H9 (cell line): ENCODE measurements around the gene PRKCZ. TPM values are rescaled to one million over a fixed set of nuclear protein-coding genes. Genes with fewer than 3 reads are reported as not detected.

Experiments used
- DNase-seq: peaks from one replicate; pipeline ENCODE4 v3.0.0-alpha.2; 2017
- H2AFZ ChIP-seq: one replicate; pipeline ENCODE4 v1.6.1; 2013; ENCODE audit warnings: mild to moderate bottlenecking, low read length, control low read depth, moderate library complexity
- H2AK5ac ChIP-seq: 2 replicates; pipeline ENCODE4 v1.6.1; 2013; ENCODE audit warnings: low read length, control low read depth, mixed read lengths; ENCODE audit not compliant: insufficient read length
- H2BK120ac ChIP-seq: one replicate; pipeline ENCODE4 v1.6.1; 2013; ENCODE audit warnings: low read depth, mild to moderate bottlenecking, low read length, control low read depth, inconsistent platforms; ENCODE audit not compliant: poor library complexity, severe bottlenecking
- H2BK12ac ChIP-seq: 2 replicates; pipeline ENCODE4 v1.6.1; 2013; ENCODE audit warnings: low read length, control low read depth, mixed read lengths, low read depth; ENCODE audit not compliant: insufficient read length
- H2BK15ac ChIP-seq: 2 replicates; pipeline ENCODE4 v1.6.1; 2013; ENCODE audit warnings: low read depth, low read length, control low read depth
- H2BK20ac ChIP-seq: one replicate; pipeline ENCODE4 v1.6.1; 2013; ENCODE audit warnings: low read depth, mild to moderate bottlenecking, low read length, control low read depth, inconsistent platforms; ENCODE audit not compliant: poor library complexity, severe bottlenecking
- H2BK5ac ChIP-seq: 2 replicates; pipeline ENCODE4 v1.6.1; 2013; ENCODE audit warnings: low read length, control low read depth, mixed read lengths; ENCODE audit not compliant: insufficient read length
- H3K14ac ChIP-seq: 2 replicates; pipeline ENCODE4 v1.6.1; 2013; ENCODE audit warnings: low read length, control low read depth; ENCODE audit not compliant: insufficient read depth
- H3K18ac ChIP-seq: 2 replicates; pipeline ENCODE4 v1.6.1; 2013; ENCODE audit warnings: low read depth, mild to moderate bottlenecking, mixed read lengths, low read length, control low read depth; ENCODE audit not compliant: insufficient read length
- H3K23ac ChIP-seq: 2 replicates; pipeline ENCODE4 v1.6.1; 2013; ENCODE audit warnings: low read length, control low read depth, mixed read lengths, low read depth; ENCODE audit not compliant: insufficient read length
- H3K23me2 ChIP-seq: 2 replicates; pipeline ENCODE4 v1.6.1; 2013; ENCODE audit warnings: low read depth, mild to moderate bottlenecking, mixed read lengths, low read length, control low read depth; ENCODE audit not compliant: insufficient read length, poor library complexity, severe bottlenecking
- H3K27ac ChIP-seq: 2 replicates; pipeline ENCODE4 v1.5.1; 2013; ENCODE audit warnings: low read length, control low read depth, mixed read lengths, low read depth; ENCODE audit not compliant: insufficient read length
- H3K27me3 ChIP-seq: 2 replicates; pipeline ENCODE4 v1.6.1; 2013; ENCODE audit warnings: low read length, control low read depth, inconsistent platforms; ENCODE audit not compliant: insufficient read depth
- H3K4ac ChIP-seq: 2 replicates; pipeline ENCODE4 v1.6.1; 2013; ENCODE audit warnings: low read depth, mild to moderate bottlenecking, control low read depth, inconsistent platforms, low read length, moderate library complexity
- H3K4me1 ChIP-seq: 2 replicates; pipeline ENCODE4 v1.6.1; 2013; ENCODE audit warnings: low read length, control low read depth, inconsistent platforms; ENCODE audit not compliant: insufficient read depth
- H3K4me2 ChIP-seq: 2 replicates; pipeline ENCODE4 v1.6.1; 2013; ENCODE audit warnings: low read length, control low read depth, mixed read lengths; ENCODE audit not compliant: insufficient read length, insufficient read depth
- H3K56ac ChIP-seq: 2 replicates; pipeline ENCODE4 v1.6.1; 2013; ENCODE audit warnings: low read depth, mild to moderate bottlenecking, mixed read lengths, low read length, control low read depth; ENCODE audit not compliant: insufficient read length
- H3K79me1 ChIP-seq: 2 replicates; pipeline ENCODE4 v1.6.1; 2013; ENCODE audit warnings: low read depth, mild to moderate bottlenecking, moderate library complexity, low read length, control low read depth, inconsistent platforms; ENCODE audit not compliant: insufficient read depth, poor library complexity, severe bottlenecking
- H3K79me2 ChIP-seq: 2 replicates; pipeline ENCODE4 v1.6.1; 2013; ENCODE audit warnings: low read length, control low read depth, inconsistent platforms; ENCODE audit not compliant: insufficient read depth
- H3K9ac ChIP-seq: 2 replicates; pipeline ENCODE4 v1.6.1; 2013; ENCODE audit warnings: low read length, control low read depth, mixed read lengths; ENCODE audit not compliant: insufficient read length; ENCODE audit errors: extremely low read depth
- H3K9me3 ChIP-seq: one replicate; pipeline ENCODE4 v1.6.1; 2013; ENCODE audit warnings: low read depth, low read length, inconsistent platforms; ENCODE audit not compliant: control insufficient read depth
- H3T11ph ChIP-seq: one replicate; pipeline ENCODE4 v1.6.1; 2013; ENCODE audit warnings: mild to moderate bottlenecking, low read length, control low read depth, inconsistent platforms
- H4K20me1 ChIP-seq: one replicate; pipeline ENCODE4 v1.6.1; 2013; ENCODE audit not compliant: control insufficient read depth, insufficient read length, insufficient read depth
- H4K5ac ChIP-seq: 2 replicates; pipeline ENCODE4 v1.6.1; 2013; ENCODE audit warnings: low read depth, mild to moderate bottlenecking, mixed read lengths, low read length, control low read depth; ENCODE audit not compliant: insufficient read length
- H4K8ac ChIP-seq: replicated peaks from 2 replicates; pipeline ENCODE4 v1.6.1; 2013; ENCODE audit warnings: low read length, control low read depth, mixed read lengths, low read depth; ENCODE audit not compliant: insufficient read length
- H4K91ac ChIP-seq: 2 replicates; pipeline ENCODE4 v1.6.1; 2013; ENCODE audit warnings: low read depth, mild to moderate bottlenecking, moderate library complexity, mixed read lengths, low read length, control low read depth; ENCODE audit not compliant: insufficient read length
- H3K27ac Mint-ChIP-seq, 3 experiments: 2 replicates in 2 of 3; 3 replicates in 1 of 3; pipeline ENCODE4 v1.8.0; 2020 to 2021; ENCODE audit warnings: mixed read lengths in 3 of 3, mild to moderate bottlenecking in 1 of 3, moderate library complexity in 1 of 3
- H3K27me3 Mint-ChIP-seq: 2 replicates; pipeline ENCODE4 v1.8.0; 2021; ENCODE audit warnings: low read depth, mild to moderate bottlenecking, moderate library complexity, mixed read lengths
- H3K36me3 Mint-ChIP-seq, 3 experiments: 2 replicates in 2 of 3; 3 replicates in 1 of 3; pipeline ENCODE4 v1.8.0; 2020 to 2021; ENCODE audit warnings: low read depth in 3 of 3, mixed read lengths in 3 of 3; ENCODE audit not compliant: insufficient read depth in 1 of 3
- H3K4me1 Mint-ChIP-seq, 2 experiments: 2 replicates each; pipeline ENCODE4 v1.8.0; 2020; ENCODE audit warnings: mixed read lengths in 2 of 2
- H3K4me3 Mint-ChIP-seq, 2 experiments: 2 replicates in 1 of 2; 3 replicates in 1 of 2; pipeline ENCODE4 v1.8.0; 2020 to 2021; ENCODE audit warnings: mild to moderate bottlenecking in 2 of 2, mixed read lengths in 2 of 2, moderate library complexity in 1 of 2
- H3K9me3 Mint-ChIP-seq, 2 experiments: 2 replicates in 1 of 2; 3 replicates in 1 of 2; pipeline ENCODE4 v1.8.0; 2020; ENCODE audit warnings: mild to moderate bottlenecking in 2 of 2, mixed read lengths in 2 of 2, moderate library complexity in 1 of 2
- WGBS: extraction: QIAGEN DNeasy Blood & Tissue Kit; methylation state at CpG from one replicate; pipeline ENCODE4 v1.1.7; 2013; ENCODE audit warnings: missing lambda C conversion rate, low lambda C conversion rate, mixed read lengths; ENCODE audit not compliant: insufficient read length; ENCODE audit errors: extremely low coverage; 5-methylcytosine and 5-hydroxymethylcytosine counted together
- total RNA-seq: library from RNA; stranded (reverse); gene quantifications from 2 replicates; pipeline ENCODE4 v1.2.1, GENCODE V29; 2021
- TF ChIP-seq, protein P1 (sequence below): fragments of 200-600 bp; sonication (generic); conservative IDR thresholded peaks from 3 replicates; pipeline ENCODE4 v1.8.0; 2021; ENCODE audit warnings: antibody characterized with exemption, mild to moderate bottlenecking

The PRKCZ gene
- total RNA-seq, 1 experiment from 2014 or later, result 48.4 TPM

DNA sequence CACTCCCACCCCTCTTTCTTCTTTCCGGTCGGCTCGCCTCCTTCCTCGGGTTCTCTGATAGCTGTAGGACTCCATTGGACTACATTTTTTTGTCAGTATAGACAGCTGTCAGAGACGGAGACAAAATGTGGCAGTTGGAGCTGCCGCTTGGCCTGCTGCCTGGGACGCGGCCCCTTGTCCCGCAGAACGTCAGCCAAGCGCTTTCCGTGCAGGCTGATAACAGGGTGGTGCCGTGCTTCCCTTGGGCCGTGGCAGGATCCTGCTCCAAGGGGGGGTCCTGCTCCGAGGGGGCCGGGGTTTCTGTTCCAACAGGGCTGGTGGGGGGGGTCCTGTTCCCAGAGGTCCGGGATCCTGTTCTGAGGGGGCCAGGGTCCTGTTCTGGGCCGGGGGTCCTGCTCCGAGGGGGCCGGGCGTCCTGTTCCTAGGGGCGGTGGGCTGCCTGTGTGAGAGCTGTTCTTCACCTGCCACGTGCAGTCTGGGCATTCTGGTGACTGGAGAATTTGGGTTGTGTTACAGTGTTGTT, 182.8 kb downstream of the PRKCZ start:
- H3K9ac ChIP-seq, result no peak overlapping the region

More for the DNA sequence above, 182.8 kb downstream of the PRKCZ start:
- no peak overlapping the region for H3K4me2 ChIP-seq
- H3K27ac ChIP-seq, result no peak overlapping the region
- H3K14ac ChIP-seq, result no peak overlapping the region
- no peaks in the 10 kb centered on the region for H3K9me3 Mint-ChIP-seq
- H3K4me1 ChIP-seq, result no peaks in the 10 kb centered on the region; the same call in 1 of the 2 replicates
- H3K23me2 ChIP-seq, result peaks cover 26% of the 10 kb centered on the region
- H2AFZ ChIP-seq, result no peak overlapping the region
- no CpG with 5 or more reads among the region's 23 CpGs for WGBS
- no peak overlapping the region for H2BK15ac ChIP-seq
- no peak overlapping the region for H4K8ac ChIP-seq
- H3K79me2 ChIP-seq, result peaks cover 83% of the 10 kb centered on the region; the same call in 1 of the 2 replicates
- peaks cover 55 to 65% of the 10 kb centered on the region in 2 experiments for H3K4me1 Mint-ChIP-seq
- H2BK120ac ChIP-seq, result no peak overlapping the region
- no peak overlapping the region for H3T11ph ChIP-seq
- H3K36me3 Mint-ChIP-seq, result peaks cover 6 to 27% (median 10%) of the 10 kb centered on the region in 3 experiments; a peak in 5 of 7 replicates
- no peak overlapping the region for H2BK5ac ChIP-seq
- no peaks in the 10 kb centered on the region for H4K20me1 ChIP-seq
- no peak overlapping the region for H4K91ac ChIP-seq
- TF ChIP-seq, protein P1, sequence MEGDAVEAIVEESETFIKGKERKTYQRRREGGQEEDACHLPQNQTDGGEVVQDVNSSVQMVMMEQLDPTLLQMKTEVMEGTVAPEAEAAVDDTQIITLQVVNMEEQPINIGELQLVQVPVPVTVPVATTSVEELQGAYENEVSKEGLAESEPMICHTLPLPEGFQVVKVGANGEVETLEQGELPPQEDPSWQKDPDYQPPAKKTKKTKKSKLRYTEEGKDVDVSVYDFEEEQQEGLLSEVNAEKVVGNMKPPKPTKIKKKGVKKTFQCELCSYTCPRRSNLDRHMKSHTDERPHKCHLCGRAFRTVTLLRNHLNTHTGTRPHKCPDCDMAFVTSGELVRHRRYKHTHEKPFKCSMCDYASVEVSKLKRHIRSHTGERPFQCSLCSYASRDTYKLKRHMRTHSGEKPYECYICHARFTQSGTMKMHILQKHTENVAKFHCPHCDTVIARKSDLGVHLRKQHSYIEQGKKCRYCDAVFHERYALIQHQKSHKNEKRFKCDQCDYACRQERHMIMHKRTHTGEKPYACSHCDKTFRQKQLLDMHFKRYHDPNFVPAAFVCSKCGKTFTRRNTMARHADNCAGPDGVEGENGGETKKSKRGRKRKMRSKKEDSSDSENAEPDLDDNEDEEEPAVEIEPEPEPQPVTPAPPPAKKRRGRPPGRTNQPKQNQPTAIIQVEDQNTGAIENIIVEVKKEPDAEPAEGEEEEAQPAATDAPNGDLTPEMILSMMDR, result no peak
- no peak overlapping the region for H2AK5ac ChIP-seq
- no peaks in the 10 kb centered on the region for H3K27me3 ChIP-seq
- no peak overlapping the region for H3K56ac ChIP-seq
- H3K23ac ChIP-seq, result no peak overlapping the region
- H3K4ac ChIP-seq, result no peak overlapping the region
- H3K79me1 ChIP-seq, result peaks cover 15% of the 10 kb centered on the region
- no peak overlapping the region for H3K18ac ChIP-seq
- peaks cover 3% of the 10 kb centered on the region; the same call in 1 of the 2 replicates for H3K27me3 Mint-ChIP-seq
- no peak overlapping the region for H2BK20ac ChIP-seq
- H4K5ac ChIP-seq, result no peak overlapping the region
- peak overlapping the region in 2 of 3 experiments; percentile 0 to 83; a peak in 3 of 7 replicates for H3K27ac Mint-ChIP-seq
- peak; percentile 26 for DNase-seq
- H3K4me3 Mint-ChIP-seq, result peak overlapping the region; percentile 21 to 23; a peak in 2 of 5 replicates
- H2BK12ac ChIP-seq, result no peak overlapping the region
- no peaks in the 10 kb centered on the region for H3K9me3 ChIP-seq
